ENCODE measurements around the gene SLC39A1. TPM values are rescaled to one million over a fixed set of nuclear protein-coding genes. Genes with fewer than 3 reads are reported as not detected.

The SLC39A1 gene
- total RNA-seq, 1 donor from 2014 or later = 28.1 TPM

DNA sequence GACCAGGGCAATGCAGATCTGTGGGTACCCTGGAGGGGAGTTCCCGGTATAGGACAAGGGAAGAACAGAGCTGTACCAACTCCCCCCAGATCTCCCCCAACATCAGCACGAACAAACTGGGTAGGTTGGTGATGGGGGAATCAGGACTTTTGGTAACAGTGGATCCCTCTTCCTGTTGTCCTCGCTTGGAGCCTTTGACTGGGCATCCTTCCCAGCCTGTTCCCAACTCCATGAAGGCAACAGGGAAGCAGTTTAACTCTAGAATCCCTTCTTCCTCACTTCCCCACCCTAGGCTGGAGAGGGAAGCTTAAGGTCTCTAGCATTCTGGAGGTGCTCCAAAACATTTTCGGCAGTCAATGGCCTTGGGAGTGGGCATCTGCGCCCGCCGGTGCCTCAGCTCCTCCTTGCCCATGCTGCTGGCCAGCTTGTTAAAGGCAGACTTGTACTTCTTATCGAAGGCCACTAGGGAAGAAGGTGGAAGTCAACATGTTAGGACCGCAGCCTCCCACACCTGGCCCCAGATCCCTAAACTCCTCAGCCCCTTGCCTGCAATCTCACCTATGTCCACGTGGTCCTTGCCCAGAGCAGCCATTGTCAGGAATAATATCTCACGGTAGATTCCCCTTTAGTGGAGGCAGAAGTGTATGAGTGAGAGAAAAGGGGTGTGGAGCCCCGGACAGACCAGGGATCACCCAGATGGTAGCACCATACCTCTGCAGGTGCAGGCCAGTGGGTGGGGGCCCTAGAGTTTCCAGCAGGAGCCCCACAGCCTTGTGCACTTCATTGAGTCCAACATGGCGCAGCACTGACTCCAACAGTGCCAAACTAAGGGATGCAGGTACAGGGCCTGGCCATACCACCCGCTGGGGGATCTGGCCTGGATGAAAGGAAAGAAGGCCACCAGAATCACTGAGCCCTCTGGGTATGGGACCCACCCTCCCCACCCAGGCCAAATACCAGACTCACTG is 33.1 kb downstream of the SLC39A1 start:
- Mint-ChIP-seq H3K27me3 (ENCODE audit: unreplicated experiment) (peaks cover 5% of the 10 kb centered on the region), H3K27ac (ENCODE audit: unreplicated experiment) (no peak overlapping the region), H3K4me1 (ENCODE audit: low read depth, unreplicated experiment) (peaks cover 3% of the 10 kb centered on the region), H3K36me3 (ENCODE audit: unreplicated experiment) (no peaks in the 10 kb centered on the region), H3K9me3 (ENCODE audit: unreplicated experiment) (peaks cover 4% of the 10 kb centered on the region), H3K4me3 (ENCODE audit: unreplicated experiment) (no peak overlapping the region)
- no peak for DNase-seq
- TF ChIP-seq, protein P1, sequence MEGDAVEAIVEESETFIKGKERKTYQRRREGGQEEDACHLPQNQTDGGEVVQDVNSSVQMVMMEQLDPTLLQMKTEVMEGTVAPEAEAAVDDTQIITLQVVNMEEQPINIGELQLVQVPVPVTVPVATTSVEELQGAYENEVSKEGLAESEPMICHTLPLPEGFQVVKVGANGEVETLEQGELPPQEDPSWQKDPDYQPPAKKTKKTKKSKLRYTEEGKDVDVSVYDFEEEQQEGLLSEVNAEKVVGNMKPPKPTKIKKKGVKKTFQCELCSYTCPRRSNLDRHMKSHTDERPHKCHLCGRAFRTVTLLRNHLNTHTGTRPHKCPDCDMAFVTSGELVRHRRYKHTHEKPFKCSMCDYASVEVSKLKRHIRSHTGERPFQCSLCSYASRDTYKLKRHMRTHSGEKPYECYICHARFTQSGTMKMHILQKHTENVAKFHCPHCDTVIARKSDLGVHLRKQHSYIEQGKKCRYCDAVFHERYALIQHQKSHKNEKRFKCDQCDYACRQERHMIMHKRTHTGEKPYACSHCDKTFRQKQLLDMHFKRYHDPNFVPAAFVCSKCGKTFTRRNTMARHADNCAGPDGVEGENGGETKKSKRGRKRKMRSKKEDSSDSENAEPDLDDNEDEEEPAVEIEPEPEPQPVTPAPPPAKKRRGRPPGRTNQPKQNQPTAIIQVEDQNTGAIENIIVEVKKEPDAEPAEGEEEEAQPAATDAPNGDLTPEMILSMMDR (IDR thresholded peaks at IDR 0.05; ENCODE audit: partially characterized antibody, unreplicated experiment) = no peak

- Mint-ChIP-seq H3K27ac (ENCODE audit: unreplicated experiment) (no peak overlapping the region), H3K27me3 (ENCODE audit: unreplicated experiment) (peaks cover 3% of the 10 kb centered on the region), H3K4me1 (ENCODE audit: low read depth, unreplicated experiment) (peaks cover 3% of the 10 kb centered on the region), H3K36me3 (ENCODE audit: unreplicated experiment) (no peaks in the 10 kb centered on the region), H3K9me3 (ENCODE audit: unreplicated experiment) (peaks cover 2% of the 10 kb centered on the region), H3K4me3 (ENCODE audit: unreplicated experiment) (no peak overlapping the region)
- DNase-seq = no peak
- TF ChIP-seq, protein P1 (IDR thresholded peaks at IDR 0.05; ENCODE audit: partially characterized antibody, unreplicated experiment) = no peak
These were observed 33.9 kb downstream of the SLC39A1 start for GRCh38 chr1:153929426-153929825.

DNA sequence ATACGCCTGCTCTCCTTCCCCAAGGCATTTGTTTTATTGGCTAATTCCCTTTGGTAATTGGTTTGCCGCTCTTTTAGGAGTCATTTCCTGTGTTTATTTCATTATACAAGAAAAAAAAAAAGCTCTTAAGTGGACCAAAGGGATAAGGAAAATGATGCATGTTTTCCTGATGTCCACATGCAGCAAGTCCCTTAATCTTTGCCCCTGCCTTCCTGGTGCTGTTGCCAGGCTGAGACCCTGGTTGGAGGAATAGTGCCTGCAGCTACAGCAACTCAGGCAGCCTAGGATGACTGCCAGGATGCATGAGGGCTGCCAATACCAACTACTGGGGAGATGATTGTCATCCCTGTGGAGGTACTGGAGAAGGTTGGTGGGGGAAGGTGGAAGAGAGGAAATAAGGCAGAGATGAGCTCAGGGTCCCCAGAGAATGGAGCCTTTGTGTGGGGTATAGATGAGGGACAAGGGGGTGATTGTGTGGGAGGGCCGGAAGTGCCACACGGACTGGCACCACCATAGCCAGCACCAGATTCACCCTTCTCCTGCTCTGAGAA is 34.5 kb downstream of the SLC39A1 start:
- Mint-ChIP-seq H3K27ac (ENCODE audit: unreplicated experiment) (peak overlapping the region; percentile 52), H3K9me3 (ENCODE audit: unreplicated experiment) (peaks cover 2% of the 10 kb centered on the region), H3K36me3 (ENCODE audit: unreplicated experiment) (no peaks in the 10 kb centered on the region), H3K27me3 (ENCODE audit: unreplicated experiment) (peaks cover 3% of the 10 kb centered on the region), H3K4me3 (ENCODE audit: unreplicated experiment) (no peak overlapping the region), H3K4me1 (ENCODE audit: low read depth, unreplicated experiment) (peaks cover 3% of the 10 kb centered on the region)
- TF ChIP-seq, protein P1 (IDR thresholded peaks at IDR 0.05; ENCODE audit: partially characterized antibody, unreplicated experiment) = no peak
- DNase-seq = no peak

- peaks cover 3% of the 10 kb centered on the region for H3K27me3 Mint-ChIP-seq (ENCODE audit: unreplicated experiment)
- peaks cover 6% of the 10 kb centered on the region for H3K9me3 Mint-ChIP-seq (ENCODE audit: unreplicated experiment)
- H3K4me3 Mint-ChIP-seq (ENCODE audit: unreplicated experiment) = no peak overlapping the region
- TF ChIP-seq, protein P1 (IDR thresholded peaks at IDR 0.05; ENCODE audit: partially characterized antibody, unreplicated experiment) = no peak
- no peaks in the 10 kb centered on the region for H3K36me3 Mint-ChIP-seq (ENCODE audit: unreplicated experiment)
- peak overlapping the region; percentile 52 for H3K27ac Mint-ChIP-seq (ENCODE audit: unreplicated experiment)
- peaks cover 3% of the 10 kb centered on the region for H3K4me1 Mint-ChIP-seq (ENCODE audit: low read depth, unreplicated experiment)
- no peak for DNase-seq
These were observed 35.1 kb downstream of the SLC39A1 start for GRCh38 chr1:153928245-153928644.

- Mint-ChIP-seq H3K4me1 (ENCODE audit: low read depth, unreplicated experiment) (peaks cover 4% of the 10 kb centered on the region), H3K4me3 (ENCODE audit: unreplicated experiment) (no peak overlapping the region), H3K27me3 (ENCODE audit: unreplicated experiment) (peaks cover 9% of the 10 kb centered on the region), H3K27ac (ENCODE audit: unreplicated experiment) (no peak overlapping the region), H3K9me3 (ENCODE audit: unreplicated experiment) (peaks cover 15% of the 10 kb centered on the region), H3K36me3 (ENCODE audit: unreplicated experiment) (no peaks in the 10 kb centered on the region)
- DNase-seq = no peak
- TF ChIP-seq, protein P1 (IDR thresholded peaks at IDR 0.05; ENCODE audit: partially characterized antibody, unreplicated experiment) = no peak
These were observed 36.9 kb downstream of the SLC39A1 start for GRCh38 chr1:153926405-153926804.
